Colon (tissue), 2 donors: ENCODE measurements around the gene ZC3H18.

Experiments used
- FAIRE-seq: peaks from 2 replicates; lab custom pipeline; 2012; peaks lifted over from hg19 to GRCh38; lab: Jason Lieb, UNC
- donor health status: control.
- donor health status: control.

Gene ZC3H18

DNA sequence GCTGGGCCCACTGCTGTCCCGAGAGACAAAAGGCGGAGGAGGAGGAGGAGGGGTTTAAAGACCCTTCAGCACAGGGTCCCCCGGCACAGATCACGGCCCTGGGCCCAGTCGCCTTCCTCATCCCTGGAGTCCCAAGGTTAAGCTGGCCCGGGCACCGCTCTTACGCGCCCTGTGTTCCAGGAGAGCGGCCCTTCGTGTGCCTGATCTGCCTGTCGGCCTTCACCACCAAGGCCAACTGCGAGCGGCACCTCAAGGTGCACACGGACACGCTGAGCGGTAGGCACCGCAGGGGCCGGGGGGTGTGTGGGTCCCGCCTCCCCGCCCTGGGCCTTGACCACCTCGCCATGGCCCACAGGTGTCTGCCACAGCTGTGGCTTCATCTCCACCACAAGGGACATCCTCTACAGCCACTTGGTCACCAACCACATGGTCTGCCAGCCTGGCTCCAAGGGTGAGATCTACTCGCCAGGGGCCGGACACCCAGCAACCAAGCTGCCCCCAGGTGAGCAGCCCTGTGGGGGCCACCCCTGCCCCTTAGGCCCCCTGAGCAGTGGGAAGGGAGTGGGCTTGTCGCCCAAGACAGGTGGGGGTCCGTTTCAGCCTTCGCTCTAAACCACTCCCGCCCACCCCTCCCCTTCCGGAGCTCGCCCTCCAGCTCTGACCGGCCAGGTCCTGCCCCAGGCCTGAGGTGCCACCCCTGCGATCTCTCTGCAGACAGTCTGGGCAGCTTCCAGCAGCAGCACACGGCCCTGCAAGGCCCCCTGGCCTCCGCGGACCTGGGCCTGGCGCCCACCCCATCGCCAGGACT, 37.6 kb upstream of the ZC3H18 start:
- FAIRE-seq: no peak

- FAIRE-seq: no peak
These were observed 36.8 kb upstream of the ZC3H18 start for GRCh38 chr16:88533381-88533917.

GRCh38 chr16:88533932-88534637, 36.1 kb upstream of the ZC3H18 start:
- FAIRE-seq: no peak

- no peak for FAIRE-seq
These were observed 35.5 kb upstream of the ZC3H18 start for GRCh38 chr16:88534638-88535190.

DNA sequence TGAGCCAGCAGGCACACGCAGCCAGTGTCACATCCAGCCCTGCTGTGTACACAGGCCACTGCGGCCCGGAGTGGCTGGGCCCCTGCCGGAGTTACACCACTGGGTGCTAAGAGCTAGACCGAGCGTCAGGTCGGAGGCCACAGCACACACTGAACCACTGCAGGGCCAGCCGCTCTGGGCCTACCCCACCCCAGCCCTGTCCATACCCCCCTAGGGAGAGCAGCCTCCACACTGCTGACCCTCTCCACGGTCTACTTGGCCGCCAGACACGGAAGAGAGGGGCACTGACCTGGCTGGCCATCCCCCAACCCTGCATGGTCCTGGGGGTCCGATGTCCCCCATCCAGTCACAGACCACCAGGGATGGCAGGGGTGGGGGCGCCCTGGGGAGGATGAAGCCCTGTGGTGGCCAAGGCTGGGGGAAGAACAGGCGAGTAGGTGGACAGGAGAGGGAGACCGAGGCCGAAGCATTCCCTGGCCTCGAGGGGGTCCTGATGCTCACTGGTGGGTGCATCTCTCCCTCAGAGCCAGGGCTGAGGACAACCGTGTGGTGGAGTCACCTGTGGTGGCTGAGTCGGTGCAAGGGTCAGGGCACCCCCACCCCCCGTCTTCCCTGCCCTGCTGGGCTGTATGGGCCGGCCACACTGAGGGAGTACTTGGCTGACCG, 34.9 kb upstream of the ZC3H18 start:
- no peak for FAIRE-seq

DNA sequence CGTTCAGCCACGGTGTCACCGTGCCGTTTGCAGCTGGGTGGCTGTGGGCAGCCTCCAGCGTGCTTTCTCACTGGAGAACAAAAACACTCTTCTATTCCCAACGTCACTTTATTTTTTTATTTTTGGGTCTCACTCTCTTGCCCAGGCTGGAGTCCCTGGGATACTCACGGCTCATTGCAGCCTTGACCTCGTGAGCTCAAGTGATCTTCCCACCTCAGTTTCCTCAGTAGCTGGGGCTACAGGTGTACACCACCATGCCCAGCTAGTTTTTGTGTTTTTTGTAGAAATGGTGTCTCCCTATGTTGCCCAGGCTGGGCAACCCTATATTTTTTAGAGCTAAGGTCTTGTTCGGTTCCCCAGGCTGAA, 34.4 kb upstream of the ZC3H18 start:
- FAIRE-seq: no peak

- no peak for FAIRE-seq
These were observed 33.7 kb upstream of the ZC3H18 start for GRCh38 chr16:88536510-88536909.

DNA sequence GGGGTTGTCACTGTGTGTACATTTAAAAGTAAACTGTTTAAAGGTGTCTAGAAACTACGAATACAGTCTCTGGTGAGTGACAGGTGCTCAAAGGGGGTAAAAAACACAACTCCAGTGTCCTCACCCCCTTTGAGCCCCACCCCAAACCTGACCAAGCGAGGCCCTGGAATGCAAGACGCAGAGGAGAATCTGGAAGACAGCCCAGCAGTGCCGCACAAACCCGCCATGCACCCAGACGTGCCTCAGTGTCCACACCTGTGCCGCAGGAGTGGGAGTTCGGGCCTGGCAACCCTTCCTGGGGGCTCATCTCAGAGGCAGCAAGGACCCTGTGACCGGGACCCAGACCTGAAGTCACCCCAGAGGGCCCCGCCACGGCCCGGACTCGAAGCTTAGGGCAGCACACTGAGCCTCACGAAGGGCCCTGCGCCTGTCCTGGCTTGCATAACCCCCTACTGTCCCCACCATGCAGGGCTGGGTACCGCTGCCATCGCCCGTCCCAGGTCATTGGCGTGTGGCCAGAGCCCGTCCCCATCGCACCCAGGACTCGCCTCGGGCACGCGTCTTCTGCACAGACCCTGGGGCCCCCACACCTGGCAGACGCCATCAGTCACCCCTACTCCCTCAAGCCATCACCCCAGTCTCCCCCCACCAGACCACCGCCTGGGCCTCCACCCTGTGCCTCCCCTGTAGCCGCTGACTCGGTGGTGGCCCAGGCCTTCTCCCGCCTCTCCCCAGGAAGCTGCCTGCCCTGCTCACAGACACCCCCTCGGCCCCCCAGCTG, 33.0 kb upstream of the ZC3H18 start:
- no peak for FAIRE-seq

DNA sequence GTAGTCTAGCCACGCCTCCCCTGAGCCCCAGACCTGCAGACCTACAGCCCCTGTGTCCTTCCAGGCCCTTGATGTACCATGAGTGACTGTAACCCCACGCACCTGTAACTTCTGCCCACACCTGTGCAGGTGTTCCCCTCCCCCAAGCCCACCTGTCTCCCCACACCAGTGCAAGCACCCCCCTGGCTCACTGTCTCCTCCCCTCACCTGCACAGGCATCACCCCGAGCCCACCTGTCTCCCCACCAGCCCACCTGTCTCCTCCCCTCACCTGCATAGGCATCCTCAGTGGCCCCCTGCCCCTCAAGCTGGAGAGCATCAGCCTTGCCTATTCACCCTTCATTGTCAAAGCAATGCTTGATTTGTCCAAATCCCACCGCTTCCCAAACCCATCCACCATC, 32.3 kb upstream of the ZC3H18 start:
- no peak for FAIRE-seq

GRCh38 chr16:88538366-88539060, 31.7 kb upstream of the ZC3H18 start:
- FAIRE-seq: no peak

GRCh38 chr16:88539261-88539651, 30.9 kb upstream of the ZC3H18 start:
- no peak for FAIRE-seq

DNA sequence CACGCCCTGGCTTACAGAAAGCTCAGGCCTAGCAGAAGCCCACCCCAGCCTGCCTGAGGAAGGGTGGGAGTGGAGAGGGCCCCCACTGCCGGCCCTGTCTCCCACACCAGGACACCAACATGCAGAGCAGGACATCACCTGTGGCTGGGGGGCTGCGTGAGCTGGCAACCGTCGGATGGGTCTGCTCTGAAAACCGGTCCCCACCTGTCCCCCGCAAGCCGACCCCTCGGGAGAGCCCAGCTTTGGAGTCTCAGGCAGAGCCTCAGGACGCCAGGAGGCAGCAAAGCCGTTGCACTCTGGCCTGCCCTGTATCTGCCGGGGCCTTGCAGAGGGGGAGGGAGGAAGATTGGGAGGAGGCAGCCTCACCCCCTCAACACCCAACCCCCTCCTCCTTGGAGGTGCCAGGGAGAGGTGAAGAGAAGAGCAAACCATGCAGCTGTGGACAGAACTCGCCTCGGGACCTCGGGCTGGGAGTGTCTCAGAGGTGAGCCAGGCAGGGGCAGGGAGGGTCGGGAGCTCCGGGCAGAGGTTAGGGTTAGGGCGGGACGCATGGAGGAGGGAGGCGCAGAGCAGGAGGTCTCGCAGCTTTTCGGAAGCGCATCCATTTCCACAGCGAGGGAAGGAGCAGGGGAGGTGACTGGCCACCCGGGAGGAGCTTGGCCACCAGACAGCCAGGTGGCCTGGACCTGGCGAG, 30.4 kb upstream of the ZC3H18 start:
- FAIRE-seq: no peak

DNA sequence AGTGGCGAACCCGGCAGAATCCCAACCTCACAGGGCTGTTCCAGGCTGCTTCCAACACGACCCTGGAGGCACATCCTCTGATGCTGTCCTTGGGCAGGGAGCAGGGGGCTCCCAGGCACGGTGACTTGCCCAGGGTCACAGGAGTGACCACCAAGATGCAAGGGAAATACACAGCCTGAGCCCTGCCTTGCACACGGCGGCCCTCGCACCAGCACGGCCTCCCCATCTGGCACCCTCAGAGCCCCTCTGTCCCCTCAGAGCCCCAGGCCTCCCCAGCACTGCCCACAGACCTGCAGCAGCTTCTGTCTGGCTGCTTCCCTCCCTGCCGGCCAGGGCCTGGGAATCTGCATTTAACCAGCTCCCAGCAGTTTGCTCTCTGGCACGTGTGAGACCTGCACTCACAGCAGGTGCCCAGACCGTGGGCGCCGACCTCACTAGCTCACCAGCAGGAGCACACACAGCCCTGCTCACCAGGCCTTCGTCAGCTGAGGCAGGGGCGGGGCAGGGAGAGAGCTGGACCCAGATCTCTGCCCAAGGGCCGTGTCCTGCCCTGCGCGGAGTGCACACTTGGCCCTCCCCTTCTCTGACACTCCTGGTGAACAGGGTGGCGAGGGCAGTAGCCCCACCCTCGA, 29.7 kb upstream of the ZC3H18 start:
- FAIRE-seq: no peak

- no peak for FAIRE-seq
These were observed 28.2 kb upstream of the ZC3H18 start for GRCh38 chr16:88541831-88542616.

- FAIRE-seq: no peak
These were observed 26.9 kb upstream of the ZC3H18 start for GRCh38 chr16:88543230-88543813.

DNA sequence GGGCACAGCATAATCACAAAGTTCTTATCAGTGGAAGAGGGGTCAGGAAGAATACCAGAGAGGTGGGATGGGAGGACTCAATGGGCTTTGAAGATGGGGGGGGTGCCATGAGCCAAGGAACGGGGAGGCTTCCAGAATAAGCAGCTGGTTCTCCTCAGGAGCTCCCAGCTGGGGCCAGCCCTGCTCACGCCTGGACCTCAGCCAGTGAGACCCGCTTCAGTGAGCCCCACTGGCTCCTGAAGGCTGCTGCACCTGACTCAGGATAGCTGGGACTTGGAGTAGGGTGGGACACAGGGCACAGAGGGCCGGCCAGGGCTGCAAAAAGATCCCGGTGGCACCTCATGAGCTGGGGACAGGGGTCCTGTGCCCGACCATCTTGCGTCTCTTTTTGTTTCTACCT, 24.4 kb upstream of the ZC3H18 start:
- no peak for FAIRE-seq

- no peak for FAIRE-seq
These were observed 21.9 kb upstream of the ZC3H18 start for GRCh38 chr16:88548131-88548874.

GRCh38 chr16:88548985-88549384, 21.2 kb upstream of the ZC3H18 start:
- FAIRE-seq: no peak
